Naive B cell (primary cell): ENCODE measurements around the gene KRTAP9-8. TPM values are rescaled to one million over a fixed set of nuclear protein-coding genes. Genes with fewer than 3 reads are reported as not detected.
"Not testable (repeated sequence)": the region's sequence is repeated elsewhere in the genome, so short reads cannot be mapped to it uniquely, and the experiment has no call there.

Experiments used
- ATAC-seq, 2 donors: fragments of 150-1000 bp; cut with Tn5 transposase; 2 replicates each; pipeline ENCODE4 v1.10.0; 2021; ENCODE audit warnings: low read depth in 2 of 2, mild to moderate bottlenecking in 2 of 2, moderate library complexity in 2 of 2
- DNase-seq: peaks from one replicate; pipeline ENCODE4 v3.0.0; 2022
- H3K27ac Mint-ChIP-seq, 6 donors: one replicate each; pipeline ENCODE4 v1.8.0; 2020 to 2022; ENCODE audit warnings: mild to moderate bottlenecking in 6 of 6, mixed read lengths in 6 of 6, moderate library complexity in 5 of 6, inconsistent platforms in 2 of 6
- H3K27me3 Mint-ChIP-seq, 3 donors: one replicate each; pipeline ENCODE4 v1.8.0; 2021 to 2022; ENCODE audit warnings: mixed read lengths in 3 of 3, mild to moderate bottlenecking in 1 of 3
- H3K36me3 Mint-ChIP-seq, 2 donors: one replicate each; pipeline ENCODE4 v1.8.0; 2020 to 2022; ENCODE audit warnings: mixed read lengths in 2 of 2, inconsistent platforms in 1 of 2, mild to moderate bottlenecking in 1 of 2
- H3K4me1 Mint-ChIP-seq, 3 donors: one replicate each; pipeline ENCODE4 v1.8.0; 2020 to 2022; ENCODE audit warnings: mixed read lengths in 3 of 3, inconsistent platforms in 1 of 3, mild to moderate bottlenecking in 1 of 3, moderate library complexity in 1 of 3
- H3K4me3 Mint-ChIP-seq, 8 donors: one replicate each; pipeline ENCODE4 v1.8.0; 2020 to 2022; ENCODE audit warnings: mild to moderate bottlenecking in 8 of 8, mixed read lengths in 8 of 8, moderate library complexity in 8 of 8, inconsistent platforms in 2 of 8
- H3K9me3 Mint-ChIP-seq, 7 donors: one replicate each; pipeline ENCODE4 v1.8.0; 2020 to 2022; ENCODE audit warnings: mixed read lengths in 7 of 7, mild to moderate bottlenecking in 5 of 7, inconsistent platforms in 2 of 7, moderate library complexity in 1 of 7
- polyA plus RNA-seq, 6 donors: library from polyadenylated mRNA; unstranded; fragments of 300-500 nt; fragmentation: Illumina TruSeq; gene quantifications; one replicate each; pipeline ENCODE4 v1.2.3, GENCODE V29; 2021; ENCODE audit warnings: low read depth in 6 of 6

KRTAP9-8 gene
- polyA plus RNA-seq, 6 donors from 2014 or later, result not detected

- DNase-seq, result no peak
Observed at GRCh38 chr17:41265078-41265477, 27.3 kb downstream of the KRTAP9-8 start, which contains the start of gene KRTAP9-6. TSS of gene KRTAP9-6 (plus strand) at chr17:41265378. CDS start at chr17:41265378, 0 bp downstream.

GRCh38 chr17:41267711-41268110 lies 29.9 kb downstream of the KRTAP9-8 start:
- H3K27me3 Mint-ChIP-seq, result peaks cover 26 to 28% (median 27%) of the 10 kb centered on the region in 3 donors
- ATAC-seq (no peak), DNase-seq (no peak)
- no peak overlapping the region for H3K4me3 Mint-ChIP-seq
- peaks cover 0 to 4% of the 10 kb centered on the region in 2 donors for H3K36me3 Mint-ChIP-seq
- peaks cover 0 to 5% (median 0%) of the 10 kb centered on the region in 7 donors for H3K9me3 Mint-ChIP-seq
- H3K4me1 Mint-ChIP-seq, result peaks cover 5 to 18% (median 10%) of the 10 kb centered on the region in 3 donors
- no peak overlapping the region for H3K27ac Mint-ChIP-seq

More at GRCh38 chr17:41265078-41265477, 27.3 kb downstream of the KRTAP9-8 start, which contains the start of gene KRTAP9-6:
- no peak for ATAC-seq
- Mint-ChIP-seq H3K27ac (peak within 1 kb of the TSS in 3 of 6 donors; percentile 32 to 78 (median 33)), H3K4me3 (no peak within 1 kb of the TSS), H3K4me1 (peaks cover 0 to 18% (median 12%) of the 10 kb centered on the region in 3 donors), H3K36me3 (peaks cover 0 to 4% of the 10 kb centered on the region in 2 donors), H3K9me3 (peaks cover 0 to 5% (median 0%) of the 10 kb centered on the region in 7 donors), H3K27me3 (peaks cover 19 to 31% (median 27%) of the 10 kb centered on the region in 3 donors)

GRCh38 chr17:41271323-41271722 lies 33.5 kb downstream of the KRTAP9-8 start:
- DNase-seq, ATAC-seq, H3K36me3 Mint-ChIP-seq, H3K4me3 Mint-ChIP-seq, H3K9me3 Mint-ChIP-seq: not testable (repeated sequence)
- H3K27ac Mint-ChIP-seq, result peak overlapping the region in 1 of 6 donors; percentile 88
- H3K4me1 Mint-ChIP-seq, result peaks cover 2 to 14% (median 12%) of the 10 kb centered on the region in 3 donors
- peaks cover 19 to 33% (median 25%) of the 10 kb centered on the region in 3 donors for H3K27me3 Mint-ChIP-seq

GRCh38 chr17:41271858-41272257 lies 34.1 kb downstream of the KRTAP9-8 start:
- Mint-ChIP-seq H3K27ac (peak overlapping the region in 1 of 6 donors; percentile 88), H3K4me1 (peaks cover 2 to 14% (median 14%) of the 10 kb centered on the region in 3 donors), H3K4me3 (no peak overlapping the region), H3K9me3 (peaks cover 0 to 5% (median 0%) of the 10 kb centered on the region in 7 donors), H3K27me3 (peaks cover 19 to 35% (median 29%) of the 10 kb centered on the region in 3 donors), H3K36me3 (no peaks in the 10 kb centered on the region)
- no peak for DNase-seq
- no peak for ATAC-seq

- not testable (repeated sequence) for DNase-seq, H3K36me3 Mint-ChIP-seq, H3K4me3 Mint-ChIP-seq, H3K9me3 Mint-ChIP-seq, ATAC-seq
- H3K27ac Mint-ChIP-seq, result peak within 1 kb of the TSS in 3 of 6 donors; percentile 27 to 66 (median 31)
- peaks cover 2 to 14% (median 8%) of the 10 kb centered on the region in 3 donors for H3K4me1 Mint-ChIP-seq
- peaks cover 27 to 46% (median 39%) of the 10 kb centered on the region in 3 donors for H3K27me3 Mint-ChIP-seq
Observed at GRCh38 chr17:41275648-41276190, 37.9 kb downstream of the KRTAP9-8 start, which contains the start of gene KRTAP9-7. TSS of gene KRTAP9-7 (plus strand) at chr17:41275698. CDS start at chr17:41275698, 0 bp downstream.

GRCh38 chr17:41278176-41278955 lies 40.6 kb downstream of the KRTAP9-8 start:
- H3K4me1 Mint-ChIP-seq, result peaks cover 0 to 10% (median 4%) of the 10 kb centered on the region in 3 donors
- no peak overlapping the region for H3K4me3 Mint-ChIP-seq
- no peak for ATAC-seq
- H3K36me3 Mint-ChIP-seq, result no peaks in the 10 kb centered on the region
- H3K27ac Mint-ChIP-seq, result no peak overlapping the region
- no peak for DNase-seq
- peaks cover 0 to 6% (median 0%) of the 10 kb centered on the region in 7 donors for H3K9me3 Mint-ChIP-seq
- H3K27me3 Mint-ChIP-seq, result peaks cover 30 to 42% (median 42%) of the 10 kb centered on the region in 3 donors

GRCh38 chr17:41284043-41284442 lies 46.2 kb downstream of the KRTAP9-8 start:
- no peaks in the 10 kb centered on the region for H3K36me3 Mint-ChIP-seq
- peaks cover 8 to 19% (median 17%) of the 10 kb centered on the region in 3 donors for H3K27me3 Mint-ChIP-seq
- H3K27ac Mint-ChIP-seq, result peak overlapping the region in 1 of 6 donors; percentile 33
- DNase-seq (no peak), ATAC-seq (no peak)
- H3K4me3 Mint-ChIP-seq, result no peak overlapping the region
- H3K4me1 Mint-ChIP-seq, result peaks cover 0 to 13% (median 6%) of the 10 kb centered on the region in 3 donors
- peaks cover 0 to 6% (median 0%) of the 10 kb centered on the region in 7 donors for H3K9me3 Mint-ChIP-seq

GRCh38 chr17:41284546-41284945 lies 46.7 kb downstream of the KRTAP9-8 start:
- peaks cover 8 to 19% (median 12%) of the 10 kb centered on the region in 3 donors for H3K27me3 Mint-ChIP-seq
- no peaks in the 10 kb centered on the region for H3K36me3 Mint-ChIP-seq
- no peak overlapping the region for H3K4me3 Mint-ChIP-seq
- peaks cover 0 to 14% (median 6%) of the 10 kb centered on the region in 3 donors for H3K4me1 Mint-ChIP-seq
- ATAC-seq (no peak), DNase-seq (no peak)
- no peak overlapping the region for H3K27ac Mint-ChIP-seq
- peaks cover 0 to 5% (median 0%) of the 10 kb centered on the region in 7 donors for H3K9me3 Mint-ChIP-seq

GRCh38 chr17:41287050-41287449 lies 49.3 kb downstream of the KRTAP9-8 start:
- peaks cover 0 to 14% (median 6%) of the 10 kb centered on the region in 3 donors for H3K4me1 Mint-ChIP-seq
- peak overlapping the region in 1 of 6 donors; percentile 68 for H3K27ac Mint-ChIP-seq
- no peak for ATAC-seq
- H3K4me3 Mint-ChIP-seq, result no peak overlapping the region
- H3K36me3 Mint-ChIP-seq, result no peaks in the 10 kb centered on the region
- H3K9me3 Mint-ChIP-seq, result no peaks in the 10 kb centered on the region
- DNase-seq, result no peak
- H3K27me3 Mint-ChIP-seq, result peaks cover 7 to 15% (median 10%) of the 10 kb centered on the region in 3 donors

Other genes starting within 250 kb of the KRTAP9-8 start
- gene KRTAP3-3, start 243.8 kb upstream of the KRTAP9-8 start, polyA plus RNA-seq, result not detected
- not detected for gene KRTAP3-2, start 238.1 kb upstream of the KRTAP9-8 start, polyA plus RNA-seq
- gene KRTAP3-1, start 228.9 kb upstream of the KRTAP9-8 start, polyA plus RNA-seq, result not detected
- not detected for gene KRTAP1-5, start 210.8 kb upstream of the KRTAP9-8 start, polyA plus RNA-seq
- not detected for gene KRTAP1-4, start 207.8 kb upstream of the KRTAP9-8 start, polyA plus RNA-seq
- gene KRTAP1-3, start 203.1 kb upstream of the KRTAP9-8 start, polyA plus RNA-seq, result not detected
- not detected for gene KRTAP1-1, start 196.5 kb upstream of the KRTAP9-8 start, polyA plus RNA-seq
- gene KRTAP2-1, start 190.7 kb upstream of the KRTAP9-8 start, polyA plus RNA-seq, result not detected
- gene KRTAP2-2, start 182.8 kb upstream of the KRTAP9-8 start, polyA plus RNA-seq, result not detected
- not detected for gene KRTAP2-3, start 177.9 kb upstream of the KRTAP9-8 start, polyA plus RNA-seq
- not detected for gene KRTAP2-4, start 172.1 kb upstream of the KRTAP9-8 start, polyA plus RNA-seq
- not detected for gene KRTAP4-7, start 153.8 kb upstream of the KRTAP9-8 start, polyA plus RNA-seq
- gene KRTAP4-8, start 139.9 kb upstream of the KRTAP9-8 start, polyA plus RNA-seq, result not detected
- gene KRTAP4-16, start 135.8 kb upstream of the KRTAP9-8 start, polyA plus RNA-seq, result not detected
- not detected for gene KRTAP4-9, start 132.6 kb upstream of the KRTAP9-8 start, polyA plus RNA-seq
- not detected for gene KRTAP4-11, start 119.6 kb upstream of the KRTAP9-8 start, polyA plus RNA-seq
- 1 to 10 TPM in 2 of 6 donors, under 1 TPM in 2, not detected in 2; 0.30 to 3.3 (median 1.3) TPM for gene KRTAP4-12, start 113.8 kb upstream of the KRTAP9-8 start, polyA plus RNA-seq
- gene KRTAP4-6, start 97.5 kb upstream of the KRTAP9-8 start, polyA plus RNA-seq, result 1 to 10 TPM in 2 of 6 donors, not detected in 4; 1.6 to 2.0 TPM
- not detected for gene KRTAP4-5, start 88.2 kb upstream of the KRTAP9-8 start, polyA plus RNA-seq
- gene KRTAP4-4, start 77.3 kb upstream of the KRTAP9-8 start, polyA plus RNA-seq, result not detected
- not detected for gene KRTAP4-3, start 69.8 kb upstream of the KRTAP9-8 start, polyA plus RNA-seq
- gene KRTAP4-2, start 59.8 kb upstream of the KRTAP9-8 start, polyA plus RNA-seq, result not detected
- not detected for gene KRTAP4-1, start 53.1 kb upstream of the KRTAP9-8 start, polyA plus RNA-seq
- gene KRTAP9-1, start 48.1 kb upstream of the KRTAP9-8 start, polyA plus RNA-seq, result not detected
- not detected for gene KRTAP9-2, start 11.4 kb upstream of the KRTAP9-8 start, polyA plus RNA-seq
- gene KRTAP9-3, start 5.5 kb upstream of the KRTAP9-8 start, polyA plus RNA-seq, result not detected
- not detected for gene KRTAP9-4, start 11.7 kb downstream of the KRTAP9-8 start, polyA plus RNA-seq
- gene KRTAP9-9, start 17.4 kb downstream of the KRTAP9-8 start, polyA plus RNA-seq, result not detected
- gene KRTAP9-6, start 27.4 kb downstream of the KRTAP9-8 start, polyA plus RNA-seq, result not detected
- gene KRTAP9-7, start 37.7 kb downstream of the KRTAP9-8 start, polyA plus RNA-seq, result not detected
- not detected for gene KRTAP29-1, start 64.9 kb downstream of the KRTAP9-8 start, polyA plus RNA-seq
- gene KRTAP16-1, start 71.3 kb downstream of the KRTAP9-8 start, polyA plus RNA-seq, result 1 to 10 TPM in 1 of 6 donors, under 1 TPM in 3, not detected in 2; 0.38 to 2.0 (median 0.55) TPM
- not detected for gene KRTAP17-1, start 77.7 kb downstream of the KRTAP9-8 start, polyA plus RNA-seq
- not detected for gene KRT33A, start 112.8 kb downstream of the KRTAP9-8 start, polyA plus RNA-seq
- gene KRT33B, start 131.8 kb downstream of the KRTAP9-8 start, polyA plus RNA-seq, result not detected
- not detected for gene KRT34, start 144.3 kb downstream of the KRTAP9-8 start, polyA plus RNA-seq
- gene KRT31, start 159.6 kb downstream of the KRTAP9-8 start, polyA plus RNA-seq, result not detected
- not detected for gene KRT37, start 186.6 kb downstream of the KRTAP9-8 start, polyA plus RNA-seq
- gene KRT38, start 203.0 kb downstream of the KRTAP9-8 start, polyA plus RNA-seq, result not detected
- gene KRT32, start 229.4 kb downstream of the KRTAP9-8 start, polyA plus RNA-seq, result not detected
- gene KRT35, start 243.2 kb downstream of the KRTAP9-8 start, polyA plus RNA-seq, result not detected